Cerebellar cortex (tissue), 1 donor: ENCODE data around the gene FZD2.

Experiments
- DNase-seq: peaks from one replicate; pipeline ENCODE4 v3.0.0-alpha.2; 2015; ENCODE audit warnings: low spot score

Gene FZD2

DNA sequence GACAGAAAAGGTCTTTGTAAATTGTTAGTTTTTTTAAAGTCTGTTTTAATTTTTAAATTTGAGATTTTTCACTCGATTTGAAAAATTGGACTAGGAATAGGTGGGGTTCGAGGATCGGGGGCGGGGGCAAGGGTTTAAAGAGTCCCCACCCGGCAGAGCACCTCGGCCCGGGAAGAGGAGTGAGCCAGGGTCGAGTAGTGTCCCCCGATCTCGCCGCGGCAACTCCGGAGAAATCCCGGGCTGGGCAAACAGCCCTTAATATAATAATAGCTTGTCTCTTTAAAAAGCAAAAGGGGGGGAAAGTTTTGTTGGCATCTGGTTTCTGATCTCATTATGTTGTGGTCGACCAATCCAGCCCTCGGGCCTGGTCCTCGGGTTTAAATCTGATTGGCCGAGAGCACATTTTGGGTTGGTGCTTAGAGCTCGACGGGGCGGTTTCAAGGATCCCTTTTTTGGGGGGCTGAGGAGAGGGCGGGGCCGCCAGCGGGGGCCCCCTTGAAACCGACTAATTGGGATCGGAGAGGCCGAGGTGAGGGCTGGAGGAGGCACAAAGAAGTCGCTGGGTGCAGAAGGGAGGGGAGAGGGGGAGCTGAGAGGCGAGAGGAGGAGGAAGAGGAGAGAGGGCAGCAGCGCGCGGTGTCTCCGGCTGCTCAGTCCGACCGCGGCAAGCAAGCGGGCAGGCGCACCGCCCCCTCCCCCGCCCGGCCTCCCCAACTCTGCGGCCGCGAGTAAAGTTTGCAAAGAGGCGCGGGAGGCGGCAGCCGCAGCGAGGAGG, at the start of gene FZD2:
TSS of gene FZD2 (plus strand) at position 653 of the 775 bp plus-strand sequence. CDS start 205 bp downstream, outside the sequence.
- DNase-seq: peak; percentile 95

DNA sequence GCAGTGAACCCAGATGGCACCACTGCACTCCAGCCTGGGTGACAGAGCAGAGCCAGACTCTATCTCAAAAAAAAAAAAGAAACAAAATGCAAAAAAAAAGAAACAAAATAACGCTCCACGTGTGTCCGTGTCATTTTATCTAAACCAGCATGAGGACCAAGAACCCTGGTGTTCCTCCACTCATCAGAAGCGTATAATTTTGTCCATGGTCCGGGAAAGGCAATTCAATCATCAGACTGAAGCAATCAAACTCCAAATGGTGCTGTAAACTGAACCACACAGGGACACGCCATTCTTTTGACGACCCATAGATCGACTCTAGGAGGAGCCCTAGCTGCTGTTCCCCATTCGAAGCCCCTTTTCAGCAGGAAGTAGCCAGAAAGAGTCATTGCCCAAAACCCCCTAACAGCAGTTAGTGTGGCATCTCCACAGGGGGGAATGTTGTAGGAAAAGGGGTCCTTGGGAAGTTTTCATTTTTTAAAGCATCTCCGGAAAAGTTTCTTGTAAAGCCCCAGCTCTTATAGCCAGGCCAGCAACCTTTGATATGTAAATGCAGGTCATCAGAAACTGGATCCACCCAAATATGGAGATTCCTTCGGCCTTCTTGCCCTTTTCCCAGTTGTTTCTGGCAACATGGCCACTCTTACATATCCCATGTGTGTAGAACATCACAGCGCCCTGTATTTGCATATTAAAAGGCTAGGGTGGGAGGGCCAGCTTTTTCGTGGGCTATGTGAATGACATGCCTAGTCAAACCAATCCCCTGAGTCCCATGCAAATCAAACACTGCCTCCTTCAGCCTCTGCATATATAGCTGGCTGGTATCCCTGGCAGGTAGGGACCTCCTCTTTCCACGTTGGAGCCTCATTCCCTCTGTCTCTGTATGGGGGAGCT, 45.8 kb upstream of the FZD2 start:
- DNase-seq: peak; percentile 46

GRCh38 chr17:44518032-44518431, 39.3 kb upstream of the FZD2 start:
- no peak for DNase-seq

- DNase-seq: peak; percentile 65
Observed at GRCh38 chr17:44522883-44523671, 34.2 kb upstream of the FZD2 start.

GRCh38 chr17:44523672-44523972, 33.7 kb upstream of the FZD2 start:
- no peak for DNase-seq

DNA sequence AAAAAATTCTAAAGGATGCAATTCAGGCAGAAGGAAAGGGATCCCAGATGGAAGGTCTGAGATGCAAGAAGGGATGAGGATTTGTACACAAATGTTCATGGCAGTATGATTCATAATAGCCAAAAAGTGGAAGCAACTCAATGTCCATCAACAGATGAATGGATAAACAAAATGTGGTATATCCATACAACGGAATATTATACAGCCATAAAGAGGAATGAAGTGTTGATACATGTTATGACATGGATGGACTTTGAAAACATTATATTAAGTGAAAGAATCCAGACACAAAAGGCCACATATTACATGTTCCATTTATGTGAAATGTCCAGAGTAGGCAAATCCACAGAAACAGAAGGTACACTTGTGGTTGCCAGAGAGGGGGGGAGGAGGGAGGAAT, 30.2 kb upstream of the FZD2 start:
- no peak for DNase-seq

GRCh38 chr17:44527954-44528353, 29.3 kb upstream of the FZD2 start:
- no peak for DNase-seq

DNA sequence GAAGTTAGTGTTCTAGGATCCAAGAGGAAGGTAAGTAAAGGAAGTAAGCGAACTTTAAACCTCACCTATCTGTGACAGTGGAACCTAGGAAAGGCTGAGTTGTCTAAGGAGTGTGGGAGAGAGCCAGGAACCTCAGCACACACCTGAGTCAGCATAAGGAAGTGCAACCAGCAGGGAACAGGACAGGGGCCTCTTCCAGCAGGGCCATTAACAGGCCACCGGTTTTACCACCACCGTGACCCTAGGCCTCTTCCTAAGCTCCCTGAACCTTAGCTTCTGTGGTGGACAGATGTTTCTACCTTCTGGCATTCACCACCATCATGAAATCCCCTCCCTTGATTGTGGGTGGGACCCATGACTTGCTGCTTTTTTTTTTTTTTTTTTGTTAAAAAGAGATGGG, 27.4 kb upstream of the FZD2 start:
- DNase-seq: no peak

GRCh38 chr17:44530896-44531418, 26.3 kb upstream of the FZD2 start:
- peak; percentile 3 for DNase-seq

- DNase-seq: peak; percentile 89
Observed at GRCh38 chr17:44533533-44534246, 23.6 kb upstream of the FZD2 start.

DNA sequence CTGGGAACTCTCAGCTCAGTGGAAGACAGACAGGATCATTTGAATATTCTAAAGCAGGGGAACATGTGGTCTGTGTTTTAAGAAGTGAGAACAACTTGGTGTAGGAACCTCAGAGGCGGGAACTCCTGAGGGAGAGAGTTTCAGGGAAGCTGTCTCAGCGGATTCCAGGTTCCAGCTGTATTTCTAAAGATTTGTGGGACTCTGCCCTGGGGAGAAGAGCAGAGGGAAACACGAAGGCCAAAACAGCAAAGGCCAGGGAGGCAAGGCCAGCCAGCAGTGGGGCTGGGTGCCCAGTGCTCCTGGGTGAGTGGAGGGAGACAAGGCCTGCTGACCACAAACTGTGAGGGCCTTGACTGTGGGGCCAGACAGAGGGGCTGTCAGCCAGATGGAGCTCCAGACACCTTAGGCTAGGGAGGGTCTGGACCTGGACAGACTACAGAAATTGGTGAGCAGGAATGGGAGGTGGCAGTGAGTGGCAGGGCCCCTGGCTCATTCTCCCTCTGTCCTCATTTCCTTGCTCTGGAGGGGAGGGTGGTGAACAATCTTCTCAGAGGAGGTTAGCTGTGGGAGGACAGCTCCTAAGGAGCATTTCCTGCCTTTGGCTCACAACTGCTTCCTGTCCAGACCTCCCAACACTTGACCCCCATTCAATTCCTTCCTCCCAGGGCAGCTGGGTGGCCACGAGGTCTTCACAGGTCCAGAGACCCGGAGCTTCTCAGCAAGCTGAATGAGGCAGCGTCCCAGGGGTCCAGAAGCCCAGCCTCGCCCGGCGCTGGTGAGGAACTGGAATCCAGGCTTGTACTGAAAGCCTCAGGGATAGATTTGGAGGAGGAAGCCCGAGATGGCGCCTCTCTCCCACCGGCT, 21.0 kb upstream of the FZD2 start:
- peak; percentile 73 for DNase-seq

GRCh38 chr17:44537922-44538321, 19.4 kb upstream of the FZD2 start:
- peak; percentile 6 for DNase-seq

- peak; percentile 10 for DNase-seq
Observed at GRCh38 chr17:44539673-44540072, 17.6 kb upstream of the FZD2 start.

DNA sequence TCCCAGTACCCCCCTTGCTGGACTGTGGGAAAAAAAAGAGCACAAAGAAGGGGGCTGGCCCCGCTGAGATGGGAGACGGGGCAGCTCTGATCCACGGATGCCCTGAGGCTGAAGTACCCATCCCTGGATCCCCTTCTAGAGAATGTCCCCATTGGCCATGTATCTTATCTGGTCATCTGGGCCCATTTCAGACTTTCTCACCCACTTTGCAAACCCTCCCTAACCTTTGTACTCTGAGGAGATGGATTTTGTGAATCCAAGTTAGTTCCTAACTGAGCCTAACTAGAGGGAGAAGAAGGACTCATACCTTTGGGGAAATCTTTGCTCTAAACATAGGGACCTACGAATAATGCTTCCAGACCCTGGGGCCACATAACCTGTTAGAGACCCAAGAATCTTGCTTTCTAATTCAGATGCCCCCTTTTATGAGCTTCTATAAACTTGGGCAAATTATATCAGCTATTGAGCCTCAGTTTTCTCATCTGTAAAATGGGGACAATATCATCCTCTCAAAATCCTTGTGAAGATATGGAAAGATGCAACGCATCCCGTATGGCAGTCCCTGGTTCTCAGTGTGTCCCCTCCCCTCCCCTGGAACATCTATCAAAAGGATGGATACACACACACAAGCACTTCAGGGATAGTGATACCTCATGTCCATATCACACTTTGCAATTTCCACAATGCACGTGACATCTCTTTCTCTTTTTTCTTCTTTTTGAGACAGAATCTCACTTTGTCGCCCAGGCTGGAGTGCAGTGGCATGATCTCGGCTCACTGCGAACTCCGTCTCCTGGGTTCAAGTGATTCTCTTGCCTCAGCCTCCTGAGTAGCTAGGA, 16.8 kb upstream of the FZD2 start:
- DNase-seq: peak; percentile 3

- DNase-seq: peak; percentile 46
Observed at GRCh38 chr17:44541884-44542581, 15.3 kb upstream of the FZD2 start.

DNA sequence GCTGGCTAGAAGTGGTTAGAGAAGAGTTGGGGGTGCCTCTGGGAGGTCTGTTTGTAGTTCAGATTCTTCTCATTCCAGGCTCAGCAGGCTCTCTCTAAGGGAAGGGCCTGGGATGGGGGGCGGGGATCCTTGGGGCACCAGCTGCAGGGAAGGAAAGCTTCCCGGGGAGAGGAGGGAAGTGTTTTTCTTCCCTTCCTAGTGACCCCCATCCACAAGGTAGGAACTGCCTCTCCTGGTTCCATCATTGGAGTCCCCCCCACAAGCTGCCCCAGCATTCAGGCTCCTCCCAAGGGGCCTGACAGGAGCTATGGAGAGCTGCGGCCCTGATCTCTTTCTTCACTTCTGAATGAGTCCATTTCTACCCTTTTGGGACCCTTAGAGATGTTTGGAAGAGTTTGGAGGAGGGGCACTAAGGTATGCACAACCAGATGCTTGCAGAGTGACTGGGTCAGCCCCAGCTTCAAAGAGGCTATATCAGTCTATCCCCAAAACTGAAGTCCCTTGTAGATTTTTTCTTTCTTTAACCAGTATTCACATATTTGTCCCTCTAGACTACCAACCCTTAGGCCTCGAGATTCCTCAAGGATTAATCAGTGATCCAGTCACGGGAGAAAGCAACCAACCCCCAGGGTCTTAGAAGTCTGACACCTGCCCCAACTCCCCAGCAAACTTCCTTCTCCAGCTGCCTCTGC, 13.9 kb upstream of the FZD2 start:
- peak; percentile 93 for DNase-seq

DNA sequence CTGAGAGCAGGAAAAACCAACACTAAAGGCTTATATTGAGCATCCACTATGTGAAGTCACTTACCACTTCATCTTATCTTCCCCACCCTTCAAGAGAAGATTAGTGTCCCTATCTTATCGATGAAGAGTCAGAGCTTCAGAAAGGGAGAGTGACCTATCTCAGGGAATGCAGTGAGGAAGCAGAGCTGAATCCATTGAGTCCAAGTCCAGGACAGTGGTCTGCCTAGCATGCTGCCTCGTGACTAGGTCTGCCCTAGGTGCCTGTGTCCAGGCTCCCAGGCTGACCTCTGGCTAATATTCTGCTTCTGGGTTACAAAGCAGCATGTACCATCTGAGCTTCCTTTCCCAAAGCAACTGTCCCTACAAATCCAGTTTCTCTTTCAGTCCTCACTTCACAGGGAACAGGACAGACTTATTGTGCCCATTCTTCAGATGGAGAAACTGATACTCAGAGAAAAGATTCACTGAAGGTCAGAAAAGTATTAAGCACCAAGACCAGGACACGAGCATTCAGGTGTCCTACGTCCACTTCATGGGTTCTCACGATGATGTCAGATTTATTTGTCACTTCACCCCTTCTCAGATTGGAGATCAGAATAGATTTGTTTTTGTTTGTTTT, 13.3 kb upstream of the FZD2 start:
- DNase-seq: no peak
